IMR-90 (cell line): ENCODE measurements around the gene DDX24. TPM values are rescaled to one million over a fixed set of nuclear protein-coding genes. Genes with fewer than 3 reads are reported as not detected.

Experiments used
- ATAC-seq: fragments of 200-7000 bp; cut with Tn5 transposase; 2 replicates; pipeline ENCODE4 v1.9.1; 2020; ENCODE audit warnings: low read depth, mild to moderate bottlenecking, moderate library complexity
- BruUV-seq: library from RNA; stranded (reverse); fragments of 400-500 nt; replicated peaks from 2 replicates; lab custom pipeline; 2021; lab: Mats Ljungman, UMichigan
- CTCF ChIA-PET: fragments of 300-600 bp; formaldehyde crosslinking; extraction: SDS; loops from one replicate; lab custom pipeline; 2021; ENCODE audit warnings: antibody characterized with exemption; lab: Yijun Ruan, JAX
- POLR2A ChIA-PET: fragments of 300-600 bp; sonication (Branson Sonifier 250); formaldehyde crosslinking; loops from one replicate; lab custom pipeline; 2022; ENCODE audit warnings: antibody characterized with exemption; ENCODE audit not compliant: unreplicated experiment; lab: Charles Lee
- DNase-seq: peaks from one replicate; pipeline ENCODE4 v3.0.0; 2013
- H2AFZ ChIP-seq: replicated peaks from 2 replicates; pipeline ENCODE3; 2013; ENCODE audit warnings: low read length, mild to moderate bottlenecking; ENCODE audit not compliant: poor library complexity
- H2AK5ac ChIP-seq: 2 replicates; pipeline ENCODE4 v1.6.1; 2013; ENCODE audit warnings: low read depth, low read length, inconsistent platforms
- H2AK9ac ChIP-seq: replicated peaks from 2 replicates; pipeline ENCODE3; 2013; ENCODE audit warnings: mild to moderate bottlenecking, low read depth, low read length, moderate library complexity; ENCODE audit not compliant: poor library complexity
- H2BK120ac ChIP-seq: 2 replicates; pipeline ENCODE4 v1.6.1; 2013; ENCODE audit warnings: low read depth, low read length, inconsistent platforms
- H2BK15ac ChIP-seq: 3 replicates; pipeline ENCODE4 v1.6.1; 2013; ENCODE audit warnings: low read depth, low read length, inconsistent platforms
- H2BK20ac ChIP-seq: 2 replicates; pipeline ENCODE4 v1.6.1; 2013; ENCODE audit warnings: low read depth, mild to moderate bottlenecking, inconsistent platforms, low read length, moderate library complexity
- H2BK5ac ChIP-seq: 2 replicates; pipeline ENCODE4 v1.6.1; 2013; ENCODE audit warnings: mild to moderate bottlenecking, low read depth, low read length, inconsistent platforms; ENCODE audit not compliant: poor library complexity, severe bottlenecking
- H3K14ac ChIP-seq: replicated peaks from 2 replicates; pipeline ENCODE4 v1.6.1; 2013; ENCODE audit warnings: low read depth, low read length, inconsistent platforms
- H3K18ac ChIP-seq: 2 replicates; pipeline ENCODE4 v1.6.1; 2013; ENCODE audit warnings: low read depth, low read length, control low read depth
- H3K23ac ChIP-seq: 2 replicates; pipeline ENCODE4 v1.6.1; 2013; ENCODE audit warnings: low read depth, low read length, inconsistent platforms
- H3K27ac ChIP-seq: 2 replicates; pipeline ENCODE4 v1.5.1; 2013; ENCODE audit warnings: mild to moderate bottlenecking, control low read depth, low read length; ENCODE audit not compliant: insufficient read depth
- H3K27me3 ChIP-seq: 2 replicates; pipeline ENCODE4 v1.6.1; 2013; ENCODE audit warnings: low read length; ENCODE audit not compliant: control insufficient read depth, insufficient read depth
- H3K36me3 ChIP-seq: 2 replicates; pipeline ENCODE4 v1.6.1; 2013; ENCODE audit warnings: low read length, mixed read lengths; ENCODE audit not compliant: control insufficient read depth, insufficient read depth
- H3K4ac ChIP-seq: 2 replicates; pipeline ENCODE4 v1.6.1; 2013; ENCODE audit warnings: low read depth, low read length, inconsistent platforms
- H3K4me1 ChIP-seq: 2 replicates; pipeline ENCODE4 v1.6.1; 2013; ENCODE audit warnings: low read length, mixed read lengths; ENCODE audit not compliant: control insufficient read depth, insufficient read depth
- H3K4me2 ChIP-seq: 2 replicates; pipeline ENCODE4 v1.6.1; 2013; ENCODE audit warnings: low read depth, mild to moderate bottlenecking, control low read depth, low read length, moderate library complexity
- H3K4me3 ChIP-seq: 2 replicates; pipeline ENCODE4 v1.5.1; 2013; ENCODE audit warnings: low read depth, mild to moderate bottlenecking, control low read depth, low read length, moderate library complexity; ENCODE audit not compliant: insufficient read depth
- H3K56ac ChIP-seq: 2 replicates; pipeline ENCODE4 v1.6.1; 2013; ENCODE audit warnings: low read length, inconsistent platforms; ENCODE audit not compliant: insufficient read depth; ENCODE audit errors: extremely low read depth
- H3K79me1 ChIP-seq, 2 experiments: 2 replicates each; pipeline ENCODE4 v1.6.1; 2013; ENCODE audit warnings: low read length in 2 of 2, inconsistent platforms in 1 of 2, low read depth in 1 of 2
- H3K9ac ChIP-seq: 2 replicates; pipeline ENCODE4 v1.6.1; 2013; ENCODE audit warnings: low read depth, low read length, control low read depth
- H3K9me1 ChIP-seq: 2 replicates; pipeline ENCODE4 v1.6.1; 2013; ENCODE audit warnings: low read length, inconsistent platforms; ENCODE audit not compliant: insufficient read depth
- H3K9me3 ChIP-seq: 2 replicates; pipeline ENCODE4 v1.6.1; 2013; ENCODE audit warnings: low read length; ENCODE audit not compliant: control insufficient read depth, insufficient read depth
- H4K20me1 ChIP-seq: 2 replicates; pipeline ENCODE4 v1.6.1; 2013; ENCODE audit warnings: low read length, inconsistent platforms; ENCODE audit not compliant: insufficient read depth
- H4K5ac ChIP-seq: 2 replicates; pipeline ENCODE4 v1.6.1; 2013; ENCODE audit warnings: mild to moderate bottlenecking, low read depth, low read length, control low read depth
- H4K8ac ChIP-seq, 2 experiments: 2 replicates each; pipeline ENCODE4 v1.6.1; 2013; ENCODE audit warnings: low read depth in 2 of 2, low read length in 2 of 2, control low read depth in 1 of 2, inconsistent platforms in 1 of 2
- H4K91ac ChIP-seq: 2 replicates; pipeline ENCODE4 v1.6.1; 2013; ENCODE audit warnings: low read depth, low read length, inconsistent platforms; ENCODE audit not compliant: insufficient read depth
- BHLHE40 ChIP-seq: fragments of 150-350 bp; IDR thresholded peaks from 2 replicates; pipeline ENCODE4 v1.6.1; 2016; ENCODE audit warnings: mild to moderate bottlenecking, low read depth, low read length
- CEBPB ChIP-seq: IDR thresholded peaks from 2 replicates; pipeline ENCODE4 v1.6.1; 2012; ENCODE audit warnings: low read depth, low read length, improper control_type of control experiment
- CHD1 ChIP-seq: IDR thresholded peaks from 2 replicates; pipeline ENCODE4 v1.6.1; 2012; ENCODE audit warnings: low read depth, low read length, improper control_type of control experiment
- FOS ChIP-seq: fragments of 150-350 bp; IDR thresholded peaks from 2 replicates; pipeline ENCODE4 v1.6.1; 2016; ENCODE audit warnings: low read depth, low read length
- MAFK ChIP-seq: IDR thresholded peaks from 2 replicates; pipeline ENCODE4 v1.6.1; 2012; ENCODE audit warnings: low read depth, low read length, improper control_type of control experiment
- MAZ ChIP-seq: IDR thresholded peaks from 2 replicates; pipeline ENCODE4 v1.6.1; 2012; ENCODE audit warnings: low read depth, mild to moderate bottlenecking, low read length, improper control_type of control experiment, moderate library complexity, borderline replicate concordance
- MXI1 ChIP-seq: IDR thresholded peaks from 2 replicates; pipeline ENCODE4 v1.6.1; 2012; ENCODE audit warnings: low read depth, mild to moderate bottlenecking, low read length, moderate library complexity, borderline replicate concordance
- NFE2L2 ChIP-seq: fragments of 150-350 bp; IDR thresholded peaks from 2 replicates; pipeline ENCODE4 v1.6.1; 2016; ENCODE audit warnings: low read depth, mild to moderate bottlenecking, low read length
- POLR2A ChIP-seq: IDR thresholded peaks from 2 replicates; pipeline ENCODE4 v1.6.1; 2012; ENCODE audit warnings: mild to moderate bottlenecking, low read depth, low read length
- RAD21 ChIP-seq: IDR thresholded peaks from 2 replicates; pipeline ENCODE4 v1.6.1; 2012; ENCODE audit warnings: low read length, improper control_type of control experiment
- RCOR1 ChIP-seq: IDR thresholded peaks from 2 replicates; pipeline ENCODE4 v1.6.1; 2012; ENCODE audit warnings: mild to moderate bottlenecking, low read length, improper control_type of control experiment; ENCODE audit not compliant: insufficient replicate concordance
- RFX5 ChIP-seq: IDR thresholded peaks from 2 replicates; pipeline ENCODE4 v1.8.0; 2012; ENCODE audit warnings: low read depth, mild to moderate bottlenecking, low read length, moderate library complexity
- SMC3 ChIP-seq: fragments of 150-350 bp; IDR thresholded peaks from 2 replicates; pipeline ENCODE4 v1.6.1; 2016; ENCODE audit warnings: low read depth, mild to moderate bottlenecking, antibody characterized with exemption, low read length, moderate library complexity
- WGBS, 2 experiments: methylation state at CpG; one replicate each; pipeline versions ENCODE4 v1.1.5 to v1.1.7; 2013; ENCODE audit warnings: missing lambda C conversion rate in 2 of 2; ENCODE audit not compliant: insufficient read length in 1 of 2; ENCODE audit errors: extremely low coverage in 2 of 2; 5-methylcytosine and 5-hydroxymethylcytosine counted together
- dilution Hi-C: fragments of 300-500 bp; cut with HindIII; formaldehyde crosslinking; loops from one replicate; pipeline ENCODE4 v1.14.3; 2018; ENCODE audit warnings: low sequenced_read_pairs; ENCODE audit not compliant: unreplicated experiment
- in situ Hi-C: fragments of 300-500 bp; cut with MboI; formaldehyde crosslinking; loops from 3 replicates; pipeline ENCODE4 v1.14.3; 2019; ENCODE audit warnings: low sequenced_read_pairs, inconsistent platforms, mixed read lengths
- intact Hi-C: fragments of 100-400 bp; cut with micrococcal nuclease; formaldehyde crosslinking; loops from 2 replicates; pipeline ENCODE4 v1.10.0; 2022
- polyA plus RNA-seq, 3 experiments: library from polyadenylated mRNA; depleted of rRNA; stranded (reverse); fragments of >200 nt; gene quantifications; 2 replicates each; pipeline ENCODE4 v1.2.3, GENCODE V29; 2012; ENCODE audit warnings: low replicate concordance in 1 of 3
- total RNA-seq: library from RNA; depleted of rRNA; stranded (reverse); fragments of >200 nt; gene quantifications from 2 replicates; pipeline ENCODE4 v1.2.3, GENCODE V29; 2012
- TF ChIP-seq, protein P1 (sequence below): conservative IDR thresholded peaks from 2 replicates; pipeline ENCODE4 v1.5.1; 2012; ENCODE audit warnings: mild to moderate bottlenecking, low read depth, low read length, improper control_type of control experiment
- TF ChIP-seq, protein P2 (sequence below): fragments of 150-350 bp; IDR thresholded peaks from 2 replicates; pipeline ENCODE4 v1.6.1; 2017; ENCODE audit warnings: mild to moderate bottlenecking, antibody characterized with exemption, low read length, low read depth
- TF ChIP-seq, protein P3 (sequence below): fragments of 150-350 bp; IDR thresholded peaks from 2 replicates; pipeline ENCODE4 v1.6.1; 2016; ENCODE audit warnings: low read depth, mild to moderate bottlenecking, low read length, moderate library complexity, borderline replicate concordance

Gene DDX24
- total and polyA plus RNA-seq, 2 of the 4 experiments (the other 2 are of a cell fraction), result 134 to 155 TPM

DNA sequence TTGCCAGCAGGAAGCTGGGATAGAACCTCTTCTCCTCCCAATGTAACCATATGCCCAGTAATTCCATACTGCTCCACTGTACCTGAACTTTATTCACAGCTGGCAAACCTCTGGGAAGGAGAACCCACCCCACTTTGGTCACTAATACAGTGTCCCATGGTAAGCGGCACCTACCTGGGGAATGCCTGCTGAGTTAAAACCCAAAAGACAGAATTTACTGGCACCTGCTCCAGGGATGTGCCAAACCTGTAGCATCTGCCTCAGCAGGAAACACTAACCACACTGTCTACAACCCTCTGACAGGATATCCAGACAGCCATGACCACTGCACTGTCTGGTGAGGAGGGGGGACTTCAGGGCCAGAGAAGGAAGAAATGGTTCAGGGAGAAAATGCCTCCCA is 26.6 kb downstream of the DDX24 start:
- no peak overlapping the region for H3K4me3 ChIP-seq
- in situ Hi-C loops (no loop called here), intact Hi-C loops (no loop called here), dilution Hi-C loops (no loop called here)
- no peaks in the 10 kb centered on the region for H3K27me3 ChIP-seq
- no peak overlapping the region for H3K14ac ChIP-seq
- WGBS, 2 experiments, result no CpG with 5 or more reads among the region's 1 CpG
- H3K9me1 ChIP-seq, result no peaks in the 10 kb centered on the region
- DNase-seq, result no peak
- ChIA-PET CTCF (interaction anchor here (1.0 to 5.3 kb wide), 2 partner anchors 82 to 84 kb away, joined by 3 to 35 read pairs; no protein-coding TSS in a partner anchor), POLR2A (no interaction called here)
- H2AK9ac ChIP-seq, result no peak overlapping the region
- no peak overlapping the region for H2BK5ac ChIP-seq
- no peak overlapping the region for H3K18ac ChIP-seq
- no peak for TF ChIP-seq CHD1
- no peak for TF ChIP-seq FOS
- no peak for TF ChIP-seq POLR2A
- TF ChIP-seq, protein P1, sequence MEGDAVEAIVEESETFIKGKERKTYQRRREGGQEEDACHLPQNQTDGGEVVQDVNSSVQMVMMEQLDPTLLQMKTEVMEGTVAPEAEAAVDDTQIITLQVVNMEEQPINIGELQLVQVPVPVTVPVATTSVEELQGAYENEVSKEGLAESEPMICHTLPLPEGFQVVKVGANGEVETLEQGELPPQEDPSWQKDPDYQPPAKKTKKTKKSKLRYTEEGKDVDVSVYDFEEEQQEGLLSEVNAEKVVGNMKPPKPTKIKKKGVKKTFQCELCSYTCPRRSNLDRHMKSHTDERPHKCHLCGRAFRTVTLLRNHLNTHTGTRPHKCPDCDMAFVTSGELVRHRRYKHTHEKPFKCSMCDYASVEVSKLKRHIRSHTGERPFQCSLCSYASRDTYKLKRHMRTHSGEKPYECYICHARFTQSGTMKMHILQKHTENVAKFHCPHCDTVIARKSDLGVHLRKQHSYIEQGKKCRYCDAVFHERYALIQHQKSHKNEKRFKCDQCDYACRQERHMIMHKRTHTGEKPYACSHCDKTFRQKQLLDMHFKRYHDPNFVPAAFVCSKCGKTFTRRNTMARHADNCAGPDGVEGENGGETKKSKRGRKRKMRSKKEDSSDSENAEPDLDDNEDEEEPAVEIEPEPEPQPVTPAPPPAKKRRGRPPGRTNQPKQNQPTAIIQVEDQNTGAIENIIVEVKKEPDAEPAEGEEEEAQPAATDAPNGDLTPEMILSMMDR, result no peak
- no peak for TF ChIP-seq RFX5
- no peak for TF ChIP-seq MAFK
- TF ChIP-seq, protein P2, sequence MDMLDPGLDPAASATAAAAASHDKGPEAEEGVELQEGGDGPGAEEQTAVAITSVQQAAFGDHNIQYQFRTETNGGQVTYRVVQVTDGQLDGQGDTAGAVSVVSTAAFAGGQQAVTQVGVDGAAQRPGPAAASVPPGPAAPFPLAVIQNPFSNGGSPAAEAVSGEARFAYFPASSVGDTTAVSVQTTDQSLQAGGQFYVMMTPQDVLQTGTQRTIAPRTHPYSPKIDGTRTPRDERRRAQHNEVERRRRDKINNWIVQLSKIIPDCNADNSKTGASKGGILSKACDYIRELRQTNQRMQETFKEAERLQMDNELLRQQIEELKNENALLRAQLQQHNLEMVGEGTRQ, result no peak
- TF ChIP-seq BHLHE40, result no peak
- no peak for TF ChIP-seq RAD21
- TF ChIP-seq, protein P3, sequence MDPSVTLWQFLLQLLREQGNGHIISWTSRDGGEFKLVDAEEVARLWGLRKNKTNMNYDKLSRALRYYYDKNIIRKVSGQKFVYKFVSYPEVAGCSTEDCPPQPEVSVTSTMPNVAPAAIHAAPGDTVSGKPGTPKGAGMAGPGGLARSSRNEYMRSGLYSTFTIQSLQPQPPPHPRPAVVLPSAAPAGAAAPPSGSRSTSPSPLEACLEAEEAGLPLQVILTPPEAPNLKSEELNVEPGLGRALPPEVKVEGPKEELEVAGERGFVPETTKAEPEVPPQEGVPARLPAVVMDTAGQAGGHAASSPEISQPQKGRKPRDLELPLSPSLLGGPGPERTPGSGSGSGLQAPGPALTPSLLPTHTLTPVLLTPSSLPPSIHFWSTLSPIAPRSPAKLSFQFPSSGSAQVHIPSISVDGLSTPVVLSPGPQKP, result no peak
- no peak for TF ChIP-seq CEBPB
- no peak for TF ChIP-seq NFE2L2
- no peak for TF ChIP-seq RCOR1
- TF ChIP-seq SMC3, result no peak
- no peak for TF ChIP-seq MAZ
- no peak for TF ChIP-seq MXI1
- no peak overlapping the region for H2BK15ac ChIP-seq
- peaks cover 20 to 26% of the 10 kb centered on the region in 2 experiments for H3K79me1 ChIP-seq
- H2BK20ac ChIP-seq, result no peak overlapping the region
- H3K9me3 ChIP-seq, result no peaks in the 10 kb centered on the region
- no peak overlapping the region for H3K4ac ChIP-seq
- H3K9ac ChIP-seq, result no peak overlapping the region
- peaks cover 74% of the 10 kb centered on the region for H3K36me3 ChIP-seq
- H4K5ac ChIP-seq, result no peak overlapping the region
- H4K20me1 ChIP-seq, result 0 out of 2 replicates have a peak, but pooled peaks cover 4% of the 10 kb centered on the region
- H3K4me1 ChIP-seq, result no peaks in the 10 kb centered on the region
- no peak overlapping the region for H2AFZ ChIP-seq
- no peak overlapping the region for H4K91ac ChIP-seq
- no peak for ATAC-seq
- H3K27ac ChIP-seq, result no peak overlapping the region
- no peak overlapping the region for H3K23ac ChIP-seq
- H4K8ac ChIP-seq, result no peak overlapping the region
- BruUV-seq, result no TSS peak
- H2BK120ac ChIP-seq, result no peak overlapping the region
- H3K56ac ChIP-seq, result no peak overlapping the region
- no peak overlapping the region for H3K4me2 ChIP-seq
- H2AK5ac ChIP-seq, result no peak overlapping the region
